GM20000 (cell line): Measurements from ENCODE around the gene CLPX.
"Not testable (repeated sequence)": the region's sequence is repeated elsewhere in the genome, so short reads cannot be mapped to it uniquely, and the experiment has no call there.

Source experiments
- DNase-seq: peaks from one replicate; pipeline ENCODE4 v3.0.0; 2012; ENCODE audit warnings: low spot score
- CTCF ChIP-seq: IDR thresholded peaks from 2 replicates; pipeline ENCODE4 v1.5.1; 2012; ENCODE audit warnings: mild to moderate bottlenecking, control low read depth; ENCODE audit errors: extremely low read depth, missing control alignments

Gene CLPX

GRCh38 chr15:65195548-65195923, 10.4 kb upstream of the CLPX start:
- no peak for DNase-seq
- TF ChIP-seq CTCF = no peak

- no peak for DNase-seq
- no peak for TF ChIP-seq CTCF
Measured at GRCh38 chr15:65194826-65195547, 9.8 kb upstream of the CLPX start.

- no peak for DNase-seq
- no peak for TF ChIP-seq CTCF
Measured at GRCh38 chr15:65192016-65192415, 6.9 kb upstream of the CLPX start.

GRCh38 chr15:65189102-65189740, 4.1 kb upstream of the CLPX start:
- peak; percentile 48 for TF ChIP-seq CTCF
- DNase-seq = peak; percentile 65

- not testable (repeated sequence) for DNase-seq
Measured at GRCh38 chr15:65188472-65188871, 3.3 kb upstream of the CLPX start.

- peak; percentile 57 for DNase-seq
- TF ChIP-seq CTCF = no peak
Measured at GRCh38 chr15:65184305-65184867, 756 bp downstream of the CLPX start.

- DNase-seq = no peak
- no peak for TF ChIP-seq CTCF
Measured at GRCh38 chr15:65183865-65184159, 1.3 kb downstream of the CLPX start.

GRCh38 chr15:65182538-65182937, 2.6 kb downstream of the CLPX start:
- no peak for TF ChIP-seq CTCF

GRCh38 chr15:65181582-65182353, 3.4 kb downstream of the CLPX start:
- DNase-seq = not testable (repeated sequence)

More at GRCh38 chr15:65182538-65182937, 2.6 kb downstream of the CLPX start:
- peak; percentile 24 for DNase-seq
